Adrenal gland (tissue), 12 donors: ENCODE results near the gene TACR1. TPM values are rescaled to one million over a fixed set of nuclear protein-coding genes. Genes with fewer than 3 reads are reported as not detected.

Experiments
- DNase-seq, 7 donors: peaks; one replicate each; pipeline ENCODE4 v3.0.0-alpha.2; 2019 to 2020
- H3K27ac ChIP-seq, 5 donors: fragments of 200-600 bp; sonication (generic) in 4 of 5; 1 replicate in 3 of 5; 2 replicates in 2 of 5; pipeline versions ENCODE4 v1.5.1 to v1.8.0; 2016 to 2020; ENCODE audit warnings: mild to moderate bottlenecking in 1 of 5
- H3K27me3 ChIP-seq: fragments of 200-600 bp; 2 replicates; pipeline ENCODE4 v1.8.0; 2021
- H3K36me3 ChIP-seq, 2 donors: fragments of 200-600 bp; replicated peaks in 1 of 2; 1 replicate in 1 of 2; 2 replicates in 1 of 2; pipeline versions ENCODE4 v1.5.1 to v1.8.0; 2018 to 2022
- H3K4me1 ChIP-seq, 2 donors: fragments of 200-600 bp; replicated peaks in 1 of 2; 1 replicate in 1 of 2; 2 replicates in 1 of 2; pipeline versions ENCODE4 v1.5.1 to v1.8.0; 2018 to 2021
- H3K4me3 ChIP-seq, 4 donors: fragments of 200-600 bp; sonication (generic) in 3 of 4; one replicate each; pipeline ENCODE4 v1.5.1; 2016 to 2018
- H3K9me3 ChIP-seq, 3 donors: fragments of 200-600 bp; sonication (generic) in 1 of 3; replicated peaks in 1 of 3; 1 replicate in 2 of 3; 2 replicates in 1 of 3; pipeline versions ENCODE4 v1.5.1 to v1.8.0; 2016 to 2021
- POLR2A ChIP-seq, 2 donors: fragments of 450-650 bp; IDR thresholded peaks; one replicate each; pipeline ENCODE4 v1.6.1; 2017; ENCODE audit warnings: antibody characterized with exemption in 2 of 2, mild to moderate bottlenecking in 2 of 2, moderate library complexity in 1 of 2
- WGBS, 4 donors: extraction: QIAGEN DNeasy Blood & Tissue Kit in 2 of 4; methylation state at CpG; one replicate each; pipeline versions ENCODE4 v1.1.5 to v1.1.7; 2013 to 2017; 5-methylcytosine and 5-hydroxymethylcytosine counted together
- intact Hi-C, 2 donors: fragments of 100-400 bp; cut with DNase I; formaldehyde crosslinking; loops; one replicate each; pipeline versions ENCODE4 v1.14.1 to v1.15.0; 2022 to 2023
- polyA plus RNA-seq, 3 donors: library from polyadenylated mRNA; stranded (reverse); fragments of 200-250 nt in 2 of 3; fragments of 350-450 nt in 1 of 3; fragmentation: Illumina TruSeq in 1 of 3; extraction: RNeasy Lipid Tissue Mini Kit (QIAGEN cat#74804) in 1 of 3; gene quantifications; one replicate each; pipeline ENCODE4 v1.2.3, GENCODE V29; 2013 to 2014
- total RNA-seq, 9 donors: library from RNA; depleted of rRNA in 4 of 9; stranded (reverse); fragments of >200 nt in 4 of 9; fragments of 120-200 nt in 1 of 9; fragmentation: NEBNext Ultra II Directional in 1 of 9; extraction: Animal tissue kit (Norgen Biotek cat#: 25700) in 1 of 9; gene quantifications; one replicate each; pipeline versions ENCODE4 v1.1.0 to v1.2.4, GENCODE V29; 2013 to 2023
- TF ChIP-seq, protein P1 (sequence below), 6 experiments: fragments of 450-650 bp in 4 of 6; fragments of 200-600 bp in 2 of 6; sonication (generic) in 1 of 6; IDR thresholded peaks; 1 replicate in 5 of 6; 2 replicates in 1 of 6; pipeline versions ENCODE4 v1.5.1 to v1.8.0; 2016 to 2021; ENCODE audit warnings: antibody characterized with exemption in 6 of 6, mild to moderate bottlenecking in 2 of 6, moderate library complexity in 1 of 6
- donor health status: healthy with polysubstance abuse.
- donor health status: Bipolar disorder and iron deficiency.
- donor health status: DM: yes; HTN: yes; CAD: no.
- donor health status: DM: no; HTN: no; CAD: no.
- donor health status: DM: no; HTN: no; CAD: no.
- donor health status: DM: yes; HTN: yes; CAD: no.

Gene TACR1
- total and polyA plus RNA-seq, 12 donors, result 0.15 to 1.9 (median 0.41) TPM; not detected in 1

DNA sequence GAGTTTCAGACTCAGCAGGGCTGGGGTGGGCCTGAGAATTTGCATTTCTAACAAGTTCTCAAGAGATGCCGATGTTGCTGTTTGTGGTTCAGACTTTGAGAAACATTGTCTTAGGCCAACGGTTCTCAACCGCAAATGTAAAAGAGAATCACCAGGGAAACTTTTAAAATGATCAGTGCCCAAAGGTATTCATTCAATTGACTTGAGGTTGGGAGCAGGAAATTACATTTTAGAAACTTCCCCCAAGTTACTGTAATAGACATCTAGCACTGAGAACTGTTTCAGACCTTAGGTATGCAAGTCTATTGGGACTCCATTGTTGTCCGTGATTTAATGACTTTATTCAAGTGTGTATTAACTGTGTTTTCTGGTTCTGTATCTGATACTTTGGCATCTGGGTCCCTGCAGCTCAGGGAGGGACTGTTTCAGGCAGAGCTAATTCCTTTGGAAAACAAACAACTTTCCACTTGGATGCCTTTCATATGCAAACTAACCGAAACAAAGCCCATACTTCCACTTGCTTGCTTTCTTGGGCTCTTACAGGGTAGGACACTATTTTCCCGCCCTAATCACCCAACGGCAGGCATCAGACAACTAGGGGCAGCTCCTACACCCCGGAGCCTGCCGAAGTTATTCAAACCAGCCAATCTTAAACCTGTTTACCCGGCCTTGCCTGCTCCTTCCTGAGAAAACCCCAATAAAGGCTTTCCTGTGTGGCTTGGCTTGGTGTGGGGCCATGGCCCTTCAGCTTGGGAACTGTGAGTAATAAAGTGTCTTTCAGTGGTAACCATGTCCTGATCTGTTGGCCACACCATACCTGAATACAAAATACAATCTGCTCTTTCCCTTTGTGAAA, 143.3 kb downstream of the TACR1 start:
- H3K27me3 ChIP-seq, result no peaks in the 10 kb centered on the region
- DNase-seq, result no peak
- H3K36me3 ChIP-seq, result no peaks in the 10 kb centered on the region
- TF ChIP-seq, protein P1, sequence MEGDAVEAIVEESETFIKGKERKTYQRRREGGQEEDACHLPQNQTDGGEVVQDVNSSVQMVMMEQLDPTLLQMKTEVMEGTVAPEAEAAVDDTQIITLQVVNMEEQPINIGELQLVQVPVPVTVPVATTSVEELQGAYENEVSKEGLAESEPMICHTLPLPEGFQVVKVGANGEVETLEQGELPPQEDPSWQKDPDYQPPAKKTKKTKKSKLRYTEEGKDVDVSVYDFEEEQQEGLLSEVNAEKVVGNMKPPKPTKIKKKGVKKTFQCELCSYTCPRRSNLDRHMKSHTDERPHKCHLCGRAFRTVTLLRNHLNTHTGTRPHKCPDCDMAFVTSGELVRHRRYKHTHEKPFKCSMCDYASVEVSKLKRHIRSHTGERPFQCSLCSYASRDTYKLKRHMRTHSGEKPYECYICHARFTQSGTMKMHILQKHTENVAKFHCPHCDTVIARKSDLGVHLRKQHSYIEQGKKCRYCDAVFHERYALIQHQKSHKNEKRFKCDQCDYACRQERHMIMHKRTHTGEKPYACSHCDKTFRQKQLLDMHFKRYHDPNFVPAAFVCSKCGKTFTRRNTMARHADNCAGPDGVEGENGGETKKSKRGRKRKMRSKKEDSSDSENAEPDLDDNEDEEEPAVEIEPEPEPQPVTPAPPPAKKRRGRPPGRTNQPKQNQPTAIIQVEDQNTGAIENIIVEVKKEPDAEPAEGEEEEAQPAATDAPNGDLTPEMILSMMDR (IDR thresholded peaks at IDR 0.05), result no peak
- no peak for TF ChIP-seq POLR2A (IDR thresholded peaks at IDR 0.05)
- intact Hi-C loops, result no loop called here
- H3K27ac ChIP-seq, result no peak overlapping the region
- no peaks in the 10 kb centered on the region for H3K4me1 ChIP-seq
- no peak overlapping the region for H3K4me3 ChIP-seq
- no peaks in the 10 kb centered on the region for H3K9me3 ChIP-seq
- WGBS, 4 donors, result 71 to 84% (median 75%) methylated on average over 10 of the region's 10 CpGs

GRCh38 chr2:75055142-75055819, 144.0 kb downstream of the TACR1 start:
- Histone ChIP-seq H3K27me3 (no peaks in the 10 kb centered on the region), H3K27ac (no peak overlapping the region), H3K4me1 (no peaks in the 10 kb centered on the region), H3K9me3 (no peaks in the 10 kb centered on the region), H3K4me3 (no peak overlapping the region), H3K36me3 (no peaks in the 10 kb centered on the region)
- 79 to 90% (median 86%) methylated on average over 4 to 6 of the region's 6 CpGs for WGBS, 4 donors
- DNase-seq, result no peak
- intact Hi-C loops, result no loop called here
- no peak for TF ChIP-seq POLR2A (IDR thresholded peaks at IDR 0.05)
- TF ChIP-seq, protein P1 (IDR thresholded peaks at IDR 0.05), result no peak

DNA sequence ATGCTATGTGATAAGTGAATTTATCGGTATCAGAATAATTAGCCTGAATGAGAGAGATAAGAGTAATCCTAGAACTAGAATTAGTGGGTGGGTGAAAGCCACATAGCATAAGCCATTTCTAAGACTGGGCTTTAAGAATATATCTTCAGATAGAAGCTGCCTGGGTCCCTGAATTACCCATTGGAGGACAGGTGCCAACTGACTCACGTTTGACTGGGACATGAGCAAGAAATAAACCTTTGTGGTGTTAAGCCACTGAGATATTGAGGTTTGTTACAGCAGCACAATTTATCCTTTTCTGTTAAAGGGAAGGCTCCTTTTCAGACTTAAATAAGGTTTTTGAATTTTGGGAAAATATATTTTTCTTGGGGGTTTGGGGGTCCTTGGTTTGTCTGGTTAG, 145.0 kb downstream of the TACR1 start:
- TF ChIP-seq, protein P1 (IDR thresholded peaks at IDR 0.05), result no peak
- TF ChIP-seq POLR2A (IDR thresholded peaks at IDR 0.05), result no peak
- 70 to 77% (median 73%) methylated on average over 2 of the region's 2 CpGs for WGBS, 4 donors
- Histone ChIP-seq H3K27ac (no peak overlapping the region), H3K4me1 (no peaks in the 10 kb centered on the region), H3K9me3 (no peaks in the 10 kb centered on the region), H3K27me3 (no peaks in the 10 kb centered on the region), H3K36me3 (no peaks in the 10 kb centered on the region), H3K4me3 (no peak overlapping the region)
- DNase-seq, result no peak
- intact Hi-C loops, result no loop called here

DNA sequence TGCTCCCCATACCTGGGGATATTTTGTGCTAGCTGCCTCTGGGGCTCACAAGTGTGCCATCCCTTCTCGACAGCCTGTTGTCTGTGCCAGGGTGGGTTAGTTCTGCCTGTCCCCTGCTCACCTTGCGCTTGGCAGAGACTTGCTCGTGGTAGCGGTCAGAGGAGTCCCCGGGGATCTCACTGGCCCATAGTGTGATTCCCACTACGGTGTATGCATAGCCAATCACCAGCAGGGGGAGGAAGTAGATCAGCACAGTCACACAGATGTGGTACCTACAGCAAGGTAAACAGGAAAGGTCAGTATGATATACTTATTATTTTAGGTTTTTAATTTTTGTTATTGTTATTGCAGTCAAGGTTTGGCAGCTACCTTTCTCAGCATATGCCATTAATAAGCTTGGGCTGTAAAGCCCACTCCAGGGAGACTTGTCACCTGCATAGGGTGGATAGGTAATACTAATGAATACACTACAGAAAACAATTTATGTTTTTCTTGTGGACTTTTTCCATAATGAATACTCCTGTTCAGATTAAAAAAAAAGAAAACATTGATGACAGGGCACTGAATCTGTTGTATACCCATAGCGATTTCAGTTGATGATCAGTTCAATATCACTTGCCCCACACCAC, 145.7 kb downstream of the TACR1 start:
- Histone ChIP-seq H3K4me3 (no peak overlapping the region), H3K27me3 (no peaks in the 10 kb centered on the region), H3K36me3 (no peaks in the 10 kb centered on the region), H3K9me3 (no peaks in the 10 kb centered on the region), H3K4me1 (no peaks in the 10 kb centered on the region), H3K27ac (no peak overlapping the region)
- WGBS, 4 donors, result 48 to 61% (median 56%) methylated on average over 7 of the region's 7 CpGs
- intact Hi-C loops, result no loop called here
- peak in 1 of 7 donors; percentile 29 for DNase-seq
- TF ChIP-seq, protein P1 (IDR thresholded peaks at IDR 0.05), result peak; percentile 23 to 52 (median 38)
- TF ChIP-seq POLR2A (IDR thresholded peaks at IDR 0.05), result no peak
